ENCODE measurements around the gene CLDN18. TPM values are rescaled to one million over a fixed set of nuclear protein-coding genes. Genes with fewer than 3 reads are reported as not detected.

Gene CLDN18
- total RNA-seq, 1 donor from 2014 or later: 162 TPM

DNA sequence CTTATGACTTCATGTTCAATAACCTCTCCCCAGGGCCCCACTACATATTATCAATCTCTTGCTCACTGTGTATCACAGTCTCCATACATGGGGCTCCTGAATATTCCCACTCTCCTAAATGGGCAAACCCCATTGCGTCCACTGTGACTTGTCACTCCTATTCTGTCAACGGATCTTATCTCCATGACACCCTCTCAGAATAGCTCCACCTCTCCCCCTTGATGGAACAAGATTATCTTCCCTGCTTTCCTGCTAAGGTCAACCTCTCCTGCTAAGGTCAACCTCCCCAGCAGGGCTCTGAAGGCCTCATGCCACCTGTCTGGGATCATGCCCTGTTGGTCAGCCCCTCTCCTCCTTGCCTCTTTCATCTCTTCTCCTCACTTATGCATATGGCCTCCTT, 1.8 kb downstream of the CLDN18 start:
- Histone ChIP-seq H3K27me3 (ENCODE audit: low read depth) (no peaks in the 10 kb centered on the region), H3K27ac (peak overlapping the region; percentile 79), H3K4me1 (peaks cover under 1% of the 10 kb centered on the region), H3K36me3 (no peaks in the 10 kb centered on the region), H3K4me3 (peak overlapping the region; percentile 41), H3K9me3 (no peaks in the 10 kb centered on the region)
- TF ChIP-seq, protein P1, sequence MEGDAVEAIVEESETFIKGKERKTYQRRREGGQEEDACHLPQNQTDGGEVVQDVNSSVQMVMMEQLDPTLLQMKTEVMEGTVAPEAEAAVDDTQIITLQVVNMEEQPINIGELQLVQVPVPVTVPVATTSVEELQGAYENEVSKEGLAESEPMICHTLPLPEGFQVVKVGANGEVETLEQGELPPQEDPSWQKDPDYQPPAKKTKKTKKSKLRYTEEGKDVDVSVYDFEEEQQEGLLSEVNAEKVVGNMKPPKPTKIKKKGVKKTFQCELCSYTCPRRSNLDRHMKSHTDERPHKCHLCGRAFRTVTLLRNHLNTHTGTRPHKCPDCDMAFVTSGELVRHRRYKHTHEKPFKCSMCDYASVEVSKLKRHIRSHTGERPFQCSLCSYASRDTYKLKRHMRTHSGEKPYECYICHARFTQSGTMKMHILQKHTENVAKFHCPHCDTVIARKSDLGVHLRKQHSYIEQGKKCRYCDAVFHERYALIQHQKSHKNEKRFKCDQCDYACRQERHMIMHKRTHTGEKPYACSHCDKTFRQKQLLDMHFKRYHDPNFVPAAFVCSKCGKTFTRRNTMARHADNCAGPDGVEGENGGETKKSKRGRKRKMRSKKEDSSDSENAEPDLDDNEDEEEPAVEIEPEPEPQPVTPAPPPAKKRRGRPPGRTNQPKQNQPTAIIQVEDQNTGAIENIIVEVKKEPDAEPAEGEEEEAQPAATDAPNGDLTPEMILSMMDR (IDR thresholded peaks at IDR 0.05): no peak
- intact Hi-C loops (cut with DNase I): no loop called here
- ATAC-seq: peak; percentile 27 to 31
- no peak for DNase-seq

DNA sequence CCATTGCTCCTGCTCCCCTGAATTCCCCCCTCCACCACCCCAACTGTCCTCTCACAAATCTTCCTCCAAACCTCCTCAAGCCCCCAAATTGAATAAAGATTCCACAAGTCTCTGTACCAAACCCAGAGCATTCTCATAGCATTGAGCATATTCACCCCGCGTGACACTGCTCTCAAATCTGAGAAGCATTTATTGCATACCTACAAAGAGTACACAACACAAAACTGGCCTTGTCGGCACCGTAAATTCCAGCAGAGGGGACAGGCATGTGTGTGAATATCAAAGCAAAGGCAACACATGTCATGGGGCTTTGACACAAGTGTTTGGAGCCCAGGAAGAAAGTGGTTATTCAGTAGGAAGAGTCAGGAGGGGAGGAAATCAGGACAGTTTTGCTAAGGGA, 2.6 kb downstream of the CLDN18 start:
- Histone ChIP-seq H3K36me3 (no peaks in the 10 kb centered on the region), H3K27ac (peak overlapping the region; percentile 79), H3K27me3 (ENCODE audit: low read depth) (no peaks in the 10 kb centered on the region), H3K4me1 (peaks cover 8% of the 10 kb centered on the region), H3K4me3 (peak overlapping the region; percentile 41), H3K9me3 (no peaks in the 10 kb centered on the region)
- ATAC-seq: peak; percentile 20 to 25
- no peak for DNase-seq
- intact Hi-C loops (cut with DNase I): no loop called here
- TF ChIP-seq, protein P1 (IDR thresholded peaks at IDR 0.05): no peak

DNA sequence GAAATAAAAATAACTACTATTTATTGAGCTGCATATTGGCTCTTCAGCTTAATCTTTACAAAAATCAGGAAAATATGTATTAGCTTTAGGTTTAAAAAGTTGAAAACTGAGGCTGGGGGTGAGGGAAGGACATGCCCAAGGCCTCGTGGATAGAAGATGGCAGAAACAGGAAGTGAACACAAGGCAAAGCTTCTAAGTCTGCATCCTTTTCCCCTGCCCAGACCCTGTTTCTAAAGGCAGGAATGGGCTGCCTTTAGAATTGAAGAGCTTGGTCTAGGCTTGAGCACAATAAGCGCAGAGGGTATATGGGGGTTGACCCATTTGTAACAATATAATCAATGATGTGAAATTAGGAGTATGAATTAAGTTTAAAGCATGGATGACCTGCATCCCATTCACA, 6.1 kb downstream of the CLDN18 start:
- H3K4me1 ChIP-seq: peaks cover 14% of the 10 kb centered on the region
- TF ChIP-seq, protein P1 (IDR thresholded peaks at IDR 0.05): no peak
- intact Hi-C loops (cut with DNase I): no loop called here
- ATAC-seq (no peak), DNase-seq (no peak)
- no peaks in the 10 kb centered on the region for H3K36me3 ChIP-seq
- no peaks in the 10 kb centered on the region for H3K9me3 ChIP-seq
- no peak overlapping the region for H3K27ac ChIP-seq
- no peak overlapping the region for H3K4me3 ChIP-seq
- H3K27me3 ChIP-seq (ENCODE audit: low read depth): no peaks in the 10 kb centered on the region

DNA sequence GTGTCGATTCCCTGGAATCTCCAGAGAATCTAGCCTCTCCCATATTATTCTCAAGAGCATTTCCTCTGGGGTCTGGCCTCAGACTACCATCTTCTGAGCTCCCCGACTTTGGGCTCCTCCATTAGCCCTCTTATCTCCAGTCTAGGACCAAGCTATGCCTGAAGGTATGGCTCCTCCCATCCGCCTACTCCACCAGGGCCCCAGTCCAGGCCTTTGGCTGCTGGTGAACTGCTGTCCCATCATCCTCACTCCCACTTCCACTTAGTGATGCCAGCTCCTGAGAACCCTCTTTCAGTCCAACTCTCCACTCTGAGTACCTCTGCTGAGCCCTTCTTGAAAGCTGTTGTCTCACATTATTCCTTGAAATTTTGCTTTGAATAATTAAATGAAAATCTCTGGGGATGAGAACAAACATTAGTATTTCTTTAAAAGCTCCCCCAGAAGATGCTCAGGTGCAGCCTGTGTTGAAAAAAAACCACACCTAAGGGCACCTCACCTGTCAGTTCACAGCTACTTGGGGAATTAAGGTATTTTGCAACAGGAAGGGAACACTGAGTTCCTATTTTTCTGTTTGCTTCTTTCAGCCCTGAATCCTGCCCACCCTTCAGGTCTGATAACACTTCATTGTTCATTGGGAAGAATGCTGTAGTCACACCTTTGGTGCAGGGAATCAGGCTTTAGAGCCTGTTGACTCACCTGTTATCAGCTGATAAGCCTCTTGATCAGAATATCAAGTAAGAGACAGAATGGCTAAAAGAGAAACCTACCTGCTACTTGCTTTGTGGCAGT, 9.5 kb downstream of the CLDN18 start:
- DNase-seq (no peak), ATAC-seq (peak; percentile 92)
- H3K36me3 ChIP-seq: peaks cover 14% of the 10 kb centered on the region
- H3K9me3 ChIP-seq: no peaks in the 10 kb centered on the region
- intact Hi-C loops (cut with DNase I): no loop called here
- no peak overlapping the region for H3K4me3 ChIP-seq
- H3K4me1 ChIP-seq: peaks cover 18% of the 10 kb centered on the region
- TF ChIP-seq, protein P1 (IDR thresholded peaks at IDR 0.05): no peak
- peak overlapping the region; percentile 72 for H3K27ac ChIP-seq
- no peaks in the 10 kb centered on the region for H3K27me3 ChIP-seq (ENCODE audit: low read depth)

DNA sequence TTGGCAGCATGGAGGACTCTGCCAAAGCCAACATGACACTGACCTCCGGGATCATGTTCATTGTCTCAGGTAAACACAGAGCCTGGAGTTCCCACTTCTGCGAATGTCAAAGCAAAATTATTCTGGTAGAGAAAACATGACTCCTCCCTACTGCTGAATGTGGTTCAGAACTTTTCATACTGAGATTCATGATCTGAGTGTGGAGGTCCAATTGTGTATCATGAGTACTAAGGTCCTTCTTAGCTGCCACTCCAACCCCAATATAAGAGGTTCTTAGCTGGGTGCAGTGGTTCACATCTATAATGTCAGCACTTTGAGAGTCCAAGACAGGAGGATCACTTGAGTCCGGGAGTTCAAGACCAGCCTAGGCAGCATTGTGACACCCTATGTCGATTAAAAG, 13.8 kb downstream of the CLDN18 start:
- no peak for ATAC-seq

More for the DNA sequence above, 13.8 kb downstream of the CLDN18 start:
- TF ChIP-seq, protein P1 (IDR thresholded peaks at IDR 0.05): no peak
- intact Hi-C loops (cut with DNase I): no loop called here
- no peak for DNase-seq
- H3K4me3 ChIP-seq: no peak overlapping the region
- no peak overlapping the region for H3K27ac ChIP-seq
- peaks cover 34% of the 10 kb centered on the region for H3K36me3 ChIP-seq
- no peaks in the 10 kb centered on the region for H3K27me3 ChIP-seq (ENCODE audit: low read depth)
- peaks cover 17% of the 10 kb centered on the region for H3K4me1 ChIP-seq
- no peaks in the 10 kb centered on the region for H3K9me3 ChIP-seq

All from lower lobe of right lung (tissue), 2 donors.